Effector memory CD4-positive, alpha-beta T cell (primary cell): ENCODE measurements around the gene TCTN3.
A peak's percentile ranks its signal among the peaks of the same experiment; 100 is the strongest.

Source experiments
- DNase-seq, 3 donors: peaks; one replicate each; pipeline ENCODE4 v3.0.0-alpha.2; 2020
- H3K27ac ChIP-seq: 2 replicates; pipeline ENCODE4 v1.7.0; 2013; ENCODE audit warnings: mild to moderate bottlenecking, low read length, moderate library complexity; ENCODE audit not compliant: insufficient read depth, poor library complexity, severe bottlenecking
- H3K27me3 ChIP-seq: replicated peaks from 2 replicates; pipeline ENCODE4 v1.7.0; 2013; ENCODE audit warnings: mild to moderate bottlenecking, low read length; ENCODE audit not compliant: insufficient read depth, control insufficient read depth, poor library complexity, severe bottlenecking
- H3K36me3 ChIP-seq: 2 replicates; pipeline ENCODE4 v1.7.0; 2013; ENCODE audit warnings: mild to moderate bottlenecking, low read length, moderate library complexity; ENCODE audit not compliant: control insufficient read depth, insufficient read depth
- H3K4me1 ChIP-seq: 2 replicates; pipeline ENCODE4 v1.7.0; 2013; ENCODE audit warnings: low read length, mild to moderate bottlenecking; ENCODE audit not compliant: control insufficient read depth, insufficient read depth, poor library complexity, severe bottlenecking
- H3K4me3 ChIP-seq: 2 replicates; pipeline ENCODE4 v1.7.0; 2013; ENCODE audit warnings: low read length, low read depth, mild to moderate bottlenecking; ENCODE audit not compliant: insufficient read depth, poor library complexity, severe bottlenecking
- H3K9me3 ChIP-seq: 2 replicates; pipeline ENCODE4 v1.7.0; 2013; ENCODE audit warnings: mild to moderate bottlenecking, low read length, moderate library complexity; ENCODE audit not compliant: control insufficient read depth

The TCTN3 gene

DNA sequence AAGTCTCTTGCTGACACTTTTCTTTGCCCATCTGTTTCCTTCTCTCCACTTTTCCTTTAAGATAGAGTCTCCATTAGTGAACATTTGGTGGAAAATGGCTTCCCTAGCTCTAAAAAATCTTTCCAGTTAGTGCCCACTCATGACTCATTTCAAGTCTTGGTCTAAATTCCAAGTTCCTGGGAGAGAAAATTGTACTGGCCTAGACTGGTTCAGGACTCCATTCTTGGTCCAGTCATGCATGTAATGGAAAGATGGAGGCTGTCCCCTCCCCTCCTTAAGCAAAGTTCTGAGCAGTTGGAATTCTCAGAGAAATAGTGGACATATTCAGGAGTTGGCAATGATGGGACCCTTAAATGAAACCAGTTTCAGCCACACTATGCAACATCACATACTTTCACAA lies 33.4 kb downstream of the TCTN3 start:
- Histone ChIP-seq H3K9me3 (no peaks in the 10 kb centered on the region), H3K4me1 (peaks cover 6% of the 10 kb centered on the region), H3K27ac (no peak overlapping the region), H3K36me3 (peaks cover 5% of the 10 kb centered on the region), H3K4me3 (no peak overlapping the region), H3K27me3 (no peaks in the 10 kb centered on the region)
- DNase-seq, result no peak

GRCh38 chr10:95657250-95657649 lies 36.5 kb downstream of the TCTN3 start:
- peak overlapping the region; percentile 89 for H3K4me3 ChIP-seq
- H3K27ac ChIP-seq, result no peak overlapping the region
- no peaks in the 10 kb centered on the region for H3K27me3 ChIP-seq
- H3K9me3 ChIP-seq, result no peaks in the 10 kb centered on the region
- H3K36me3 ChIP-seq, result peaks cover under 1% of the 10 kb centered on the region
- DNase-seq, result no peak
- peaks cover 8% of the 10 kb centered on the region for H3K4me1 ChIP-seq

DNA sequence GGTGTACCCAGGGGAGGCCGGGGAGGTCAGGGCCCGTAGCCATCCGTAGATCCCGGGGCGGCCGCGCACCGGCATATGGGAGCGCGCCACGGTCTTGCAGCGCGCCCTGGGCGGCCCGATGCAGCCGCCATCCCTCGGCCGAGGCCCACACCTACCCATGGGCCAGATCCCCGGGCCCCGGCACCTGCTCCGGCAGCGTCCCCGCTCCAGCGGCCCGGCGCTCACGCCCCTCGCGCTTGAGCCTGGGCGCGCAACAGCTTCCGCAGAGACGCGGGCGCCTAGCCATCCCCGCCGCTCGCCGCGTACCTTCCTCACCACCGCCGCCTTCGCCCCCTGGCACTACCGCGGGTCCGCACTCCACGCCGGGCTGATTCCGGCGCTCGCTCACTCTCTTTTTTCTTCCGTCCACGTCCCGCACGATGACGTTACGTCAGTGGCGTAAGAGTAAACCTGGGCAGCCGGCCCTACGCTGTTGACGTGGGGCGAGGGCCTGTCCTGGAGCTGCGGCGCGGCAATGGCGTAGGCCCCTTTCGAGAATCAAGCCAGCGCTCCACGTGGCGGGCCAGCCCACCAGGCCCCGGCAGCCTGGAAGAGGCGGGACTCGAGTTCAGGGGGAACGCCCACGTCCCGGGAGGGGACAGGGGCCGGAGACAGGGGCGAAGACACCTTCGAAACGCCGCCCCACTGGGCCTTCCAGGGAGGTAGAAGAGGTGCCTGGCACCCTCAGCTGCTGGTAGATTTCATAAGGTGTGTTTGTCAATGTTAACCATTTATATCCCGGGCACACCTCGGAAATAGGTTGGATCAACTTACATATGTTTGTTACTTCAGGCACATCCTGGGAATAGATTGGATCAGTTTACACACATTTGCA lies 37.2 kb downstream of the TCTN3 start, which contains the start of gene ALDH18A1:
TSS of gene ALDH18A1 (minus strand) at position 421 of the 874 bp plus-strand sequence. CDS start 3,334 bp downstream, outside the sequence.
- Histone ChIP-seq H3K4me1 (peaks cover 8% of the 10 kb centered on the region), H3K27ac (peak within 1 kb of the TSS; percentile 53), H3K9me3 (no peaks in the 10 kb centered on the region), H3K4me3 (peak within 1 kb of the TSS; percentile 89), H3K27me3 (no peaks in the 10 kb centered on the region), H3K36me3 (peaks cover 7% of the 10 kb centered on the region)
- peak; percentile 82 to 86 (median 83) for DNase-seq

- H3K4me1 ChIP-seq, result peaks cover 8% of the 10 kb centered on the region
- peak overlapping the region; percentile 89 for H3K4me3 ChIP-seq
- H3K36me3 ChIP-seq, result peaks cover 7% of the 10 kb centered on the region
- H3K27me3 ChIP-seq, result no peaks in the 10 kb centered on the region
- no peak for DNase-seq
- H3K9me3 ChIP-seq, result no peaks in the 10 kb centered on the region
- H3K27ac ChIP-seq, result peak overlapping the region; percentile 53
Observed at GRCh38 chr10:95655571-95656290, 38.0 kb downstream of the TCTN3 start.

- H3K36me3 ChIP-seq, result peaks cover 7% of the 10 kb centered on the region
- no peak overlapping the region for H3K4me3 ChIP-seq
- no peak overlapping the region for H3K27ac ChIP-seq
- no peaks in the 10 kb centered on the region for H3K9me3 ChIP-seq
- H3K27me3 ChIP-seq, result no peaks in the 10 kb centered on the region
- peaks cover 8% of the 10 kb centered on the region for H3K4me1 ChIP-seq
- no peak for DNase-seq
Observed at GRCh38 chr10:95653895-95654294, 39.8 kb downstream of the TCTN3 start.

- Histone ChIP-seq H3K4me3 (no peak overlapping the region), H3K9me3 (no peaks in the 10 kb centered on the region), H3K27me3 (no peaks in the 10 kb centered on the region), H3K36me3 (peaks cover 7% of the 10 kb centered on the region), H3K4me1 (peaks cover 8% of the 10 kb centered on the region), H3K27ac (no peak overlapping the region)
- DNase-seq, result no peak
Observed at GRCh38 chr10:95651346-95652060, 42.2 kb downstream of the TCTN3 start.

DNA sequence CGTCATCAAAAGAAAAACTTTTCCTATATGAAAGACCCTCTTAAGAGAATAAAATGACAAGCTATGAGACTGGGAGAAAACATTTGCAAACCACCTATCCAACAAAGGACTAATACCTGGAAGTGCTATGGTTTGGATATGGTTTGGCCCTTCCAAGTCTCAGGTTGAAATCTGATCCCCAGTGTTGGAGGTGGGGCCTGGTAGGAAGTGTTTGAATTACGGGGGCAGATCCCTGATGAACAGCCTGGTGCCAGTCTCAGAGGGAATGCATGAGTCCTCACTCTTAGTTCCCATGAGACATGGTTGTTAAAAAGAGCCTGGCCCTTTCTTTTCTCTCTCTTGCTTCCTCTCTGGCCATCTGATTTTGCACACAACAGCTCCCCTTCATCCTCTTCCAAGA lies 43.5 kb downstream of the TCTN3 start:
- Histone ChIP-seq H3K4me3 (no peak overlapping the region), H3K4me1 (peaks cover 1% of the 10 kb centered on the region), H3K9me3 (no peaks in the 10 kb centered on the region), H3K27ac (no peak overlapping the region), H3K36me3 (peaks cover 17% of the 10 kb centered on the region), H3K27me3 (no peaks in the 10 kb centered on the region)
- no peak for DNase-seq

- Histone ChIP-seq H3K27ac (no peak overlapping the region), H3K36me3 (peaks cover 23% of the 10 kb centered on the region), H3K4me3 (no peak overlapping the region), H3K9me3 (no peaks in the 10 kb centered on the region), H3K27me3 (no peaks in the 10 kb centered on the region), H3K4me1 (no peaks in the 10 kb centered on the region)
- no peak for DNase-seq
Observed at GRCh38 chr10:95648138-95648537, 45.6 kb downstream of the TCTN3 start.

DNA sequence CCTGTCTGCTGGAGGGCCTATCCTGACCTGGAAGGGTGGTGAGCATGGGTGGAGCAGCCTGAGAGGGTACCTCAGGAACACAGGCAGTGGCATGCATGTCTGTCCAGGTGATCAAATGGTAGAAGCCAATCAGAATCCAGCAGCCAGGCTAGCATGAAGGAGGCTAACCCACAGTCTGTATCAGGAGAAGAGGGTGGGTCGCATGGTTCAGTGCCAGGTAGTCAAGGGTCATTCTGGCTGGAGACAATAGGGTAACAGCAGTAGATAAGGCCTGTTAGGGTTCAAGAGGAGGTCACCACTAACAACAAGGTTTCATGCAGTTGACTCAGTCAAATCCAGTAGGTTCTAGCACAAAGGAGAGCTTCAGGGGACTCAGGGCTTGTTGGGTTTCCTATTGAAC lies 47.6 kb downstream of the TCTN3 start:
- no peak overlapping the region for H3K4me3 ChIP-seq
- H3K9me3 ChIP-seq, result no peaks in the 10 kb centered on the region
- peaks cover 28% of the 10 kb centered on the region for H3K36me3 ChIP-seq
- H3K27ac ChIP-seq, result no peak overlapping the region
- H3K4me1 ChIP-seq, result no peaks in the 10 kb centered on the region
- no peak for DNase-seq
- H3K27me3 ChIP-seq, result no peaks in the 10 kb centered on the region
